Left colon (tissue), 2 donors: ENCODE data around the gene GBP7. TPM values are rescaled to one million over a fixed set of nuclear protein-coding genes. Genes with fewer than 3 reads are reported as not detected.
"Not testable (repeated sequence)": the region's sequence is repeated elsewhere in the genome, so short reads cannot be mapped to it uniquely, and the experiment has no call there.

Experiments used
- ATAC-seq: fragments of 200-7000 bp; cut with Tn5 transposase; one replicate; pipeline ENCODE4 v1.9.1; 2020; ENCODE audit warnings: mild to moderate bottlenecking, moderate library complexity
- DNase-seq, 2 donors: peaks; one replicate each; pipeline ENCODE4 v3.0.0-alpha.2; 2020
- intact Hi-C, 2 donors: fragments of 100-400 bp; cut with DNase I in 1 of 2; cut with micrococcal nuclease in 1 of 2; formaldehyde crosslinking; loops; one replicate each; pipeline versions ENCODE4 v1.11.2 to v1.14.0; 2022; cut with DNase I, micrococcal nuclease
- total RNA-seq, 2 donors: library from RNA; stranded (reverse); fragmentation: NEBNext Ultra II Directional; extraction: Animal tissue kit (Norgen Biotek cat#: 25700); gene quantifications; one replicate each; pipeline ENCODE4 v1.2.1, GENCODE V29; 2021
- donor health status: DM: no; HTN: no; CAD: no.
- donor health status: DM: yes; HTN: yes; CAD: no.

GBP7 gene
- total RNA-seq, 2 donors from 2014 or later = not detected

GRCh38 chr1:89174491-89174890, 1.3 kb downstream of the GBP7 start:
- intact Hi-C loops = no loop called here
- ATAC-seq = no peak
- DNase-seq = no peak

GRCh38 chr1:89172468-89173143, 3.2 kb downstream of the GBP7 start:
- no peak for ATAC-seq
- DNase-seq = no peak
- intact Hi-C loops = no loop called here

DNA sequence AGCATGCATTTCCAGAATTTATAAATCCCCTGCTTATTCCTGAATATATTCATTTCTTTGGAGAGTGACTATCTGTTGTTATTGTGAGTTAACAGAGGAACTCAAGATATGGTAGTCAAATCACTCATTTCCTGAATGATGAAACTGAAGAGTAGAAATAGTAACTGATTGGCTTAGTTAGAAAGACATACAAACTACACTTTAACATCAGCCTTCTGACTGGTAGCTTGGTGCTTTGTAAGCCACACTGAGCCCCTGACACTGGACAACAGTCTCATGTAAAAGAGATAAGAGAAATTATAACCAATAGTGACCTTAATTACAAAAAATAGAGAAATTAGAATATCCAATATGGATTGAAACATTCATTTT, 4.8 kb downstream of the GBP7 start:
- ATAC-seq (no peak), DNase-seq (no peak)
- intact Hi-C loops = no loop called here

GRCh38 chr1:89170170-89171066, 5.4 kb downstream of the GBP7 start:
- intact Hi-C loops = no loop called here
- no peak for DNase-seq
- ATAC-seq = no peak

GRCh38 chr1:89169166-89169565, 6.6 kb downstream of the GBP7 start:
- no peak for ATAC-seq
- intact Hi-C loops = no loop called here
- DNase-seq = no peak

GRCh38 chr1:89167590-89168230, 8.1 kb downstream of the GBP7 start:
- intact Hi-C loops = no loop called here
- ATAC-seq (no peak), DNase-seq (no peak)

DNA sequence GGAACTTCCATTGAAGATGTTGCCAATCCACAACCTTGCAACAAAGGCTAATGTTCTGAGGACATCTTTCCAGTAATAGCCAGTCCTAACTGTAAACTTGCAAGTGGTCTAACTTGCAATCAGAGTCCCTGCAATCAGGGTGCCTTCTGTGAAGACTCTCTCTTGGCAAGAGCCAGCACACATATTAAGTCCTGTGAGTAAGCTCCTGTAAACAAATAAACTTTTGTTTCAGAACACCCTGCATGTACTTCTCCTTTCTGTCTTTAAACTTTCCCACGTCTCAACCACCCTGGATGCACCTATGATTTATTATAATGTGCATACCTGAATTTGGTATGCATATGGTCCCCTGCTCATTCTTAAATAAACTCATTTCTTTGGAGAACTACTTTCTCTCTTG, 9.1 kb downstream of the GBP7 start:
- ATAC-seq (no peak), DNase-seq (no peak)
- intact Hi-C loops = no loop called here

- no peak for DNase-seq
- intact Hi-C loops = no loop called here
- ATAC-seq = no peak
These were observed 10.0 kb downstream of the GBP7 start for GRCh38 chr1:89165811-89166210.

- intact Hi-C loops = no loop called here
- no peak for ATAC-seq
These were observed 24.8 kb downstream of the GBP7 start for GRCh38 chr1:89151047-89151446.

DNA sequence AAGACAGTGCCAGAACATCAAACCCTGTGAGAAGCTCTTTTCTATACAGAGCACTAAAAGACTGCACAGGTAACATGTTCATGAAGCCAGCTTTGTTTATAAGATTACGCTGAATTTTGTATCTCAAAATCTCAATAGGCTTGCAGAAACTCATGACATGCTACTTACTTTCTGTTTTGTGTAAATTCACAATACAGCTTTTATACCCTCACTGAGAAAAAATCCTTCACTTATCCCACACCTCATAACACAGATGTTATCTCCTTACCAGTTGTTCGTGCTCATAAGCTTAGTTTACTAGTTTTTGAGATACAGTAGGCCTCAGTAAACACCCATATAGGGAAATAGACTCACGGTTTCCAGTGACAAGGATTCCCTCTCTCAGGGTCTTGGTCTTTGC, 25.8 kb downstream of the GBP7 start:
- DNase-seq (no peak), ATAC-seq (no peak)
- intact Hi-C loops = no loop called here

More at GRCh38 chr1:89151047-89151446, 24.8 kb downstream of the GBP7 start:
- no peak for DNase-seq

DNA sequence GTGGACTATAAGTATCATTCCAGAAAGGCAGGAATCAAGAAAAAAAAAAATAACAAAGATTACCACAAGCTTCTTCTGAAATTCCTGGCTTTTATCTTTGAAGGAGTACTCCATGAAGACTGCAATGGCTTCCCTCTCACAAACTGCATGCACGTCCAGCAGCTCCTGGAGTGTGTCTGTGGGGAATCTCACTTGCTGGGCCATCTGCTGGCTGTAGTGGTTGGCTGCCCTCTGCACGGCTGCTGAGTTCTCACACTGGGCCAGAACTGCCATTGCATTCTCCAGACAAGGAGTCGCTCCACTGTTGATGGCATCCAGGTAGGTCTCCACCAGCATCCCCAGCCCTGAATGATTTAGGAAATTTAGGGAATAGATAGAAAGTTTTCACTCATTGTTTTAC, 26.6 kb downstream of the GBP7 start:
- ATAC-seq = peak; percentile 90
- DNase-seq = peak in 1 of 2 donors; percentile 35
- intact Hi-C loops = no loop called here

- no peak for ATAC-seq
- no peak for DNase-seq
- intact Hi-C loops = no loop called here
These were observed 27.8 kb downstream of the GBP7 start for GRCh38 chr1:89147678-89148658.

DNA sequence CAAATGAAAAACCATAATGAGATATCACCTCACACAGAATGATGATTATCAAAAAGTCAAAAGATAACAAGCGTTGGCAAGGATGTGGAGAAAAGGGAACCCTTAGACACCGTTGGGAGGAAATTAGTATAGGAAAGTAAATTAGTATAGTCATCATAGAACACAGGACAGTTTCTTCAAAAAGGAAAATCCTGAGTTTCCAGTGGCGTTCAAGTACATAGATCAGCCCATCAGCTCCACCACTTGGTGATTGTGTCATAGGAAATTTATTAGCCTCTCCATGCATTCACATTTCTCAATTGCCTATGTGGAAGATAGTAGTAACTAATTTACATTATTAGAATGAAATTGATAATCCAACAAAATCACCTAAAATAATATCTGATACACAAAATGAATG, 29.1 kb downstream of the GBP7 start:
- intact Hi-C loops = no loop called here
- DNase-seq (no peak), ATAC-seq (no peak)

DNA sequence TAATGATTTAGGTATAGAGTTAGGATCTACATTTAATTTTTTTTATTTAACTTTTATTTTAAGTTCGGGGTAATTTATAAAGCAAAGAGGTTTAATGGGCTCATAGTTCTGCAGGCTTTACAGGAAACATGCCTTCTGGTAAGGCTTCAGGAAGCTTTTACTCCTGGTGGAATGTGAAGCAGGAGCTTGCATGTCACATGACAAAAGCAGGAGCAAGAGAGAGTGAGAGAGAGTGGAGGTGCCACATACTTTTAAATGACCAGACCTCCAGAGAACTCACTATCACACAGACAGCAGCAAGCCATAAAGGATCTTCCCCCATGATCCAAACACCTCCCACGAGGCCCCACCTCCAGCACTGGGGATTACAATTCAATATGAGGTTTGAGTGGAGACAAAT, 32.3 kb downstream of the GBP7 start:
- intact Hi-C loops = no loop called here
- DNase-seq (no peak), ATAC-seq (no peak)

GRCh38 chr1:89142160-89142559, 33.6 kb downstream of the GBP7 start:
- intact Hi-C loops = no loop called here
- no peak for ATAC-seq
- DNase-seq = no peak

DNA sequence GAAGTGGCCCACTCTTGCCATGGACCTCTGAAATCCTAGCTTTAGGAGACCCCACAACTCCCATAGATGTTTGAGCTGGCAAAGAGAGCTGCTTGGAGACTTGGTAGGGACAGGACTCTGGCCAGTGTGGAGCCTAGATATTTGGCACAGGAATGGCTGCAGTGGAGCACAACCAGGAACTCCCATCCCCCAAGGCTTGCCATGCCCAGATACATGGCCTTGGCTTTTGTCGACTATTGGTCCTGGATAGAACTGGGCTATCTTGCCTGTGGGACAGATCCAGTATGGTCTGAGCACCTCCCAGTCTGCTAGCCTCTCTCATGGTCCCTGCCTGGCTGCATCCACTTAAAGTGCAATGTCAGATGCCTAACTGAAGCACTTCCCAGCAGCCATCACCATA, 42.1 kb downstream of the GBP7 start:
- ATAC-seq = no peak
- DNase-seq = no peak
- intact Hi-C loops = no loop called here

GRCh38 chr1:89130716-89131115, 45.1 kb downstream of the GBP7 start:
- intact Hi-C loops = no loop called here
- DNase-seq (no peak), ATAC-seq (no peak)

DNA sequence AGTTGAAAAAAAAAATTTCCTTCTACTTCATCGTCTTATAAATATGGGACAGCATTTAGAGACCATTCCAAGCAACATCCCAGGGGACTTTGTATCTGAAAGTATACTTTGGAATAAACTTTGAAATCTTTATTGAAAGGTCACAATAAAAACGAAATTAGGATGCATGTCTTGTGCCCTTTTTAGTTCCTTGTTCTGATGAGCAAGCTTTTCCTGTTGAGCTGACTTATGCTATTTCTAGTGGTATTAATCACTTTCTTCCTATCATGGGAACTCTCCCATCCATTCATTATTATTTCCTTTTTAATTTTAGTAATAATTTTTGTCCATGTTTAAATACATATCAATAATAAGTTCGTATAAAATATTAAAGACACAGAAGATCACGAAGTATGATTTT, 45.9 kb downstream of the GBP7 start:
- ATAC-seq (no peak), DNase-seq (no peak)
- intact Hi-C loops = no loop called here

GRCh38 chr1:89128003-89128458, 47.8 kb downstream of the GBP7 start:
- intact Hi-C loops, ATAC-seq: not testable (repeated sequence)
- DNase-seq = peak in 1 of 2 donors; percentile 12
